Trophoblast cell (in vitro differentiated cells and primary cell): ENCODE results near the gene ZCCHC8.
"Not testable (repeated sequence)": the region's sequence is repeated elsewhere in the genome, so short reads cannot be mapped to it uniquely, and the experiment has no call there.

Source experiments
- DNase-seq, 2 donors: peaks; one replicate each; pipeline ENCODE4 v3.0.0-alpha.2; 2016
- H2AFZ ChIP-seq: 2 replicates; pipeline ENCODE4 v1.6.1; 2013; ENCODE audit warnings: low read length, moderate library complexity, mild to moderate bottlenecking; ENCODE audit not compliant: insufficient read depth, poor library complexity
- H2AK5ac ChIP-seq: 2 replicates; pipeline ENCODE4 v1.6.1; 2013; ENCODE audit warnings: mild to moderate bottlenecking, low read length
- H2BK120ac ChIP-seq: 2 replicates; pipeline ENCODE4 v1.6.1; 2013; ENCODE audit warnings: low read length, mild to moderate bottlenecking, moderate library complexity; ENCODE audit not compliant: insufficient read depth, poor library complexity
- H2BK12ac ChIP-seq: 2 replicates; pipeline ENCODE4 v1.6.1; 2013; ENCODE audit warnings: mild to moderate bottlenecking, low read length, moderate library complexity
- H2BK5ac ChIP-seq: 2 replicates; pipeline ENCODE4 v1.6.1; 2013; ENCODE audit warnings: low read length, low read depth, moderate library complexity, mild to moderate bottlenecking; ENCODE audit not compliant: poor library complexity
- H3K14ac ChIP-seq: 2 replicates; pipeline ENCODE4 v1.6.1; 2013; ENCODE audit warnings: mild to moderate bottlenecking, low read length
- H3K18ac ChIP-seq: 2 replicates; pipeline ENCODE4 v1.6.1; 2013; ENCODE audit warnings: mild to moderate bottlenecking, low read length
- H3K23ac ChIP-seq: 2 replicates; pipeline ENCODE4 v1.6.1; 2013; ENCODE audit warnings: low read length
- H3K27ac ChIP-seq: 2 replicates; pipeline ENCODE4 v1.5.1; 2013; ENCODE audit warnings: low read depth, mild to moderate bottlenecking, inconsistent platforms, low read length, moderate library complexity
- H3K27me3 ChIP-seq: 2 replicates; pipeline ENCODE4 v1.6.1; 2013; ENCODE audit warnings: inconsistent platforms, mild to moderate bottlenecking, low read length, moderate library complexity; ENCODE audit not compliant: insufficient read depth
- H3K36me3 ChIP-seq, 2 experiments: 1 replicate in 1 of 2; 2 replicates in 1 of 2; pipeline ENCODE4 v1.6.1; 2013; ENCODE audit warnings: low read length in 2 of 2, mild to moderate bottlenecking in 2 of 2, moderate library complexity in 1 of 2; ENCODE audit not compliant: insufficient read depth in 2 of 2, control insufficient read depth in 1 of 2
- H3K4ac ChIP-seq: 2 replicates; pipeline ENCODE4 v1.6.1; 2013; ENCODE audit warnings: low read depth, mild to moderate bottlenecking, low read length, moderate library complexity
- H3K4me1 ChIP-seq, 2 experiments: 1 replicate in 1 of 2; 2 replicates in 1 of 2; pipeline ENCODE4 v1.6.1; 2013; ENCODE audit warnings: low read length in 2 of 2, mild to moderate bottlenecking in 2 of 2, moderate library complexity in 1 of 2; ENCODE audit not compliant: insufficient read depth in 2 of 2, control insufficient read depth in 1 of 2
- H3K4me2 ChIP-seq: 2 replicates; pipeline ENCODE4 v1.6.1; 2013; ENCODE audit warnings: inconsistent platforms, mild to moderate bottlenecking, low read length, moderate library complexity
- H3K4me3 ChIP-seq: 2 replicates; pipeline ENCODE4 v1.5.1; 2013; ENCODE audit warnings: mild to moderate bottlenecking, low read depth, low read length, inconsistent platforms
- H3K79me1 ChIP-seq: one replicate; pipeline ENCODE4 v1.6.1; 2013; ENCODE audit warnings: low read length
- H3K79me2 ChIP-seq: 2 replicates; pipeline ENCODE4 v1.6.1; 2013; ENCODE audit warnings: low read length, mild to moderate bottlenecking; ENCODE audit not compliant: control insufficient read depth, insufficient read depth, poor library complexity
- H3K9ac ChIP-seq: 2 replicates; pipeline ENCODE4 v1.6.1; 2013; ENCODE audit warnings: mild to moderate bottlenecking, low read length
- H3K9me3 ChIP-seq: 2 replicates; pipeline ENCODE4 v1.6.1; 2013; ENCODE audit warnings: low read depth, mild to moderate bottlenecking, control low read depth, inconsistent platforms, low read length; ENCODE audit not compliant: insufficient read depth
- H4K12ac ChIP-seq: 2 replicates; pipeline ENCODE4 v1.6.1; 2013; ENCODE audit warnings: low read depth, mild to moderate bottlenecking, low read length, moderate library complexity
- H4K8ac ChIP-seq: 2 replicates; pipeline ENCODE4 v1.6.1; 2013; ENCODE audit warnings: low read depth, mild to moderate bottlenecking, low read length, moderate library complexity
- H4K91ac ChIP-seq: one replicate; pipeline ENCODE4 v1.6.1; 2013; ENCODE audit warnings: low read depth, mild to moderate bottlenecking, low read length, moderate library complexity
- WGBS: extraction: QIAGEN DNeasy Blood & Tissue Kit; methylation state at CpG from one replicate; pipeline ENCODE4 v1.1.7; 2013; ENCODE audit warnings: missing lambda C conversion rate; ENCODE audit not compliant: insufficient read length, insufficient coverage; ENCODE audit errors: extremely low coverage; 5-methylcytosine and 5-hydroxymethylcytosine counted together

ZCCHC8 gene

GRCh38 chr12:122513028-122513427, 12.3 kb upstream of the ZCCHC8 start:
- H4K12ac ChIP-seq, H2AK5ac ChIP-seq, H4K91ac ChIP-seq, H3K79me1 ChIP-seq, H3K23ac ChIP-seq, H2BK120ac ChIP-seq, H3K9me3 ChIP-seq, H3K4me2 ChIP-seq, H2BK12ac ChIP-seq, H3K27me3 ChIP-seq, H2BK5ac ChIP-seq, H3K18ac ChIP-seq, H3K4me3 ChIP-seq, H3K27ac ChIP-seq, H3K9ac ChIP-seq, DNase-seq, H3K4me1 ChIP-seq, H4K8ac ChIP-seq, H3K4ac ChIP-seq, H2AFZ ChIP-seq, H3K14ac ChIP-seq, H3K79me2 ChIP-seq: not testable (repeated sequence)
- no CpG with 5 or more reads among the region's 3 CpGs for WGBS
- H3K36me3 ChIP-seq = peaks cover 59 to 68% of the 10 kb centered on the region in 2 experiments

- Histone ChIP-seq H2BK5ac (no peak overlapping the region), H2BK120ac (no peak overlapping the region), H3K9me3 (no peaks in the 10 kb centered on the region), H3K36me3 (peaks cover 60 to 69% of the 10 kb centered on the region in 2 experiments), H3K18ac (no peak overlapping the region), H3K27ac (no peak overlapping the region), H3K79me2 (no peaks in the 10 kb centered on the region), H4K8ac (no peak overlapping the region), H3K23ac (no peak overlapping the region), H2AK5ac (no peak overlapping the region), H3K27me3 (no peaks in the 10 kb centered on the region), H4K12ac (no peak overlapping the region), H2BK12ac (no peak overlapping the region), H3K9ac (no peak overlapping the region), H3K4me1 (no peaks in the 10 kb centered on the region), H3K14ac (no peak overlapping the region), H3K4me3 (no peak overlapping the region), H2AFZ (no peak overlapping the region), H4K91ac (no peak overlapping the region), H3K4ac (no peak overlapping the region), H3K4me2 (no peak overlapping the region), H3K79me1 (no peaks in the 10 kb centered on the region)
- DNase-seq = no peak
- WGBS = no CpG with 5 or more reads among the region's 5 CpGs
These were observed 7.4 kb upstream of the ZCCHC8 start for GRCh38 chr12:122508163-122508562.

- no peak overlapping the region for H3K4ac ChIP-seq
- no peaks in the 10 kb centered on the region for H3K27me3 ChIP-seq
- no peak overlapping the region for H3K4me3 ChIP-seq
- no peak overlapping the region for H3K18ac ChIP-seq
- no peaks in the 10 kb centered on the region for H3K79me2 ChIP-seq
- WGBS = no CpG with 5 or more reads among the region's 5 CpGs
- H2AFZ ChIP-seq = no peak overlapping the region
- H3K9ac ChIP-seq = no peak overlapping the region
- no peaks in the 10 kb centered on the region for H3K4me1 ChIP-seq
- H4K12ac ChIP-seq = no peak overlapping the region
- no peak overlapping the region for H2BK5ac ChIP-seq
- no peak overlapping the region for H4K91ac ChIP-seq
- H3K23ac ChIP-seq = no peak overlapping the region
- no peak overlapping the region for H2AK5ac ChIP-seq
- no peak overlapping the region for H3K4me2 ChIP-seq
- peaks cover 49 to 57% of the 10 kb centered on the region in 2 experiments for H3K36me3 ChIP-seq
- H3K27ac ChIP-seq = no peak overlapping the region
- H2BK12ac ChIP-seq = no peak overlapping the region
- no peaks in the 10 kb centered on the region for H3K79me1 ChIP-seq
- no peaks in the 10 kb centered on the region for H3K9me3 ChIP-seq
- H4K8ac ChIP-seq = no peak overlapping the region
- no peak for DNase-seq
- no peak overlapping the region for H2BK120ac ChIP-seq
- H3K14ac ChIP-seq = no peak overlapping the region
These were observed 5.7 kb upstream of the ZCCHC8 start for GRCh38 chr12:122506393-122506938.

- Histone ChIP-seq H3K27me3 (no peaks in the 10 kb centered on the region), H3K18ac (no peak overlapping the region), H3K79me1 (peaks cover 2% of the 10 kb centered on the region), H3K9me3 (no peaks in the 10 kb centered on the region), H3K23ac (no peak overlapping the region), H3K9ac (no peak overlapping the region), H4K12ac (no peak overlapping the region), H2BK5ac (no peak overlapping the region), H3K27ac (no peak overlapping the region), H3K36me3 (peaks cover 46 to 53% of the 10 kb centered on the region in 2 experiments), H3K4me2 (no peak overlapping the region), H4K8ac (no peak overlapping the region), H3K4me1 (no peaks in the 10 kb centered on the region), H3K4me3 (no peak overlapping the region), H3K14ac (no peak overlapping the region), H3K79me2 (peaks cover 1% of the 10 kb centered on the region), H2BK120ac (no peak overlapping the region), H2AK5ac (no peak overlapping the region), H2AFZ (no peak overlapping the region), H4K91ac (no peak overlapping the region), H3K4ac (no peak overlapping the region), H2BK12ac (no peak overlapping the region)
- no peak for DNase-seq
- no CpG with 5 or more reads among the region's 11 CpGs for WGBS
These were observed 4.8 kb upstream of the ZCCHC8 start for GRCh38 chr12:122505419-122506051.
